Natural killer cell (primary cell): ENCODE measurements around the gene ZFAND3. TPM values are rescaled to one million over a fixed set of nuclear protein-coding genes. Genes with fewer than 3 reads are reported as not detected.
A peak's percentile ranks its signal among the peaks of the same experiment; 100 is the strongest.

Source experiments
- ATAC-seq, 3 donors: fragments of 150-1000 bp in 2 of 3; fragments of 200-7000 bp in 1 of 3; cut with Tn5 transposase; 1 replicate in 1 of 3; 2 replicates in 2 of 3; pipeline ENCODE4 v1.10.0; 2021; ENCODE audit warnings: mild to moderate bottlenecking in 2 of 3, moderate library complexity in 2 of 3
- DNase-seq, 2 donors: peaks; one replicate each; pipeline versions ENCODE4 v3.0.0 to v3.0.0-alpha.2; 2013 to 2021; ENCODE audit warnings: mixed read lengths in 1 of 2
- H3K27ac ChIP-seq: one replicate; pipeline ENCODE4 v1.5.1; 2013; ENCODE audit warnings: mild to moderate bottlenecking, low read length
- H3K27me3 ChIP-seq: one replicate; pipeline ENCODE4 v1.6.1; 2013; ENCODE audit warnings: low read length; ENCODE audit not compliant: control insufficient read depth, insufficient read depth
- H3K36me3 ChIP-seq: one replicate; pipeline ENCODE4 v1.6.1; 2013; ENCODE audit warnings: low read length; ENCODE audit not compliant: control insufficient read depth, insufficient read depth
- H3K4me1 ChIP-seq: one replicate; pipeline ENCODE4 v1.6.1; 2013; ENCODE audit warnings: low read length; ENCODE audit not compliant: control insufficient read depth, insufficient read depth
- H3K4me3 ChIP-seq: one replicate; pipeline ENCODE4 v1.5.1; 2013; ENCODE audit warnings: low read length
- H3K9me3 ChIP-seq: one replicate; pipeline ENCODE4 v1.6.1; 2013; ENCODE audit warnings: low read length; ENCODE audit not compliant: control insufficient read depth, insufficient read depth
- H3K27ac Mint-ChIP-seq, 2 donors: one replicate each; pipeline ENCODE4 v1.8.0; 2022; ENCODE audit warnings: mild to moderate bottlenecking in 2 of 2, mixed read lengths in 2 of 2, moderate library complexity in 1 of 2
- H3K27me3 Mint-ChIP-seq, 2 donors: one replicate each; pipeline ENCODE4 v1.8.0; 2022; ENCODE audit warnings: low read depth in 2 of 2, mixed read lengths in 2 of 2
- H3K36me3 Mint-ChIP-seq: one replicate; pipeline ENCODE4 v1.8.0; 2022; ENCODE audit warnings: mixed read lengths
- H3K4me1 Mint-ChIP-seq, 2 donors: one replicate each; pipeline ENCODE4 v1.8.0; 2022; ENCODE audit warnings: mixed read lengths in 2 of 2
- H3K4me3 Mint-ChIP-seq: one replicate; pipeline ENCODE4 v1.8.0; 2022; ENCODE audit warnings: mild to moderate bottlenecking, moderate library complexity, mixed read lengths
- H3K9me3 Mint-ChIP-seq, 2 donors: one replicate each; pipeline ENCODE4 v1.8.0; 2022; ENCODE audit warnings: mixed read lengths in 2 of 2
- CTCF ChIP-seq: fragments of 200-600 bp; IDR thresholded peaks from one replicate; pipeline ENCODE4 v1.8.0; 2022; ENCODE audit warnings: antibody characterized with exemption
- WGBS: methylation state at CpG from one replicate; pipeline ENCODE4 v1.1.7; 2013; ENCODE audit warnings: missing lambda C conversion rate; ENCODE audit not compliant: insufficient coverage; 5-methylcytosine and 5-hydroxymethylcytosine counted together
- intact Hi-C: fragments of 100-400 bp; cut with micrococcal nuclease; formaldehyde crosslinking; loops from one replicate; pipeline ENCODE4 v1.14.2; 2022
- total RNA-seq, 4 donors: library from RNA; stranded (reverse); fragments of 120-200 nt in 1 of 4; gene quantifications; one replicate each; pipeline versions ENCODE4 v1.2.3 to v1.2.4, GENCODE V29; 2013 to 2022

ZFAND3 gene
- total RNA-seq, 3 donors from 2014 or later (not counting 1 experiment from before 2014, with no cell fraction given), result 87.7 to 97.4 (median 90.1) TPM

DNA sequence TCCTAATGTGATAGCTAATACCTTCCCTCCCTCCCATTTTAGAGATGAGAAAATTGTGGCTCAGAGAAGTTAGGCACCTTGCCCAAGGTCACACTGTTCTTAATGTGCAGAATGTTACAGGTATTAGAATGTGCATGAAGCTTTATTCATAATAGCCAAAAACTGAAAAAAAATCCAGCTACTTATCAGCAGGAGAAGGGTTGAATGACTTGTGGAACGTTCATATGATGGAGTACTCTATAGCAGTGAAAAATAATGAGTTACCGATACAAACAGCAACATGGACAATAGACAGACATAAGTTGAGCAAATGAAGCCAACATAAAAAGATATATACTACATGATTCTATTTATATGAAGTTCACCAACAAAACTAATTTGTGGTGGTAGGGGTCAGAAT, 37.7 kb upstream of the ZFAND3 start:
- Mint-ChIP-seq H3K9me3 (no peaks in the 10 kb centered on the region), H3K36me3 (no peaks in the 10 kb centered on the region), H3K4me3 (no peak overlapping the region), H3K27me3 (peaks cover 31 to 34% of the 10 kb centered on the region in 2 donors), H3K4me1 (peaks cover 19 to 25% of the 10 kb centered on the region in 2 donors), H3K27ac (no peak overlapping the region)
- ATAC-seq, result no peak
- Histone ChIP-seq H3K4me1 (peaks cover 18% of the 10 kb centered on the region), H3K4me3 (no peak overlapping the region), H3K27ac (no peak overlapping the region), H3K36me3 (no peaks in the 10 kb centered on the region), H3K27me3 (peaks cover 15% of the 10 kb centered on the region), H3K9me3 (no peaks in the 10 kb centered on the region)
- WGBS, result 83% methylated on average over 1 of the region's 2 CpGs
- TF ChIP-seq CTCF, result no peak
- intact Hi-C loops, result no loop called here
- DNase-seq, result no peak

DNA sequence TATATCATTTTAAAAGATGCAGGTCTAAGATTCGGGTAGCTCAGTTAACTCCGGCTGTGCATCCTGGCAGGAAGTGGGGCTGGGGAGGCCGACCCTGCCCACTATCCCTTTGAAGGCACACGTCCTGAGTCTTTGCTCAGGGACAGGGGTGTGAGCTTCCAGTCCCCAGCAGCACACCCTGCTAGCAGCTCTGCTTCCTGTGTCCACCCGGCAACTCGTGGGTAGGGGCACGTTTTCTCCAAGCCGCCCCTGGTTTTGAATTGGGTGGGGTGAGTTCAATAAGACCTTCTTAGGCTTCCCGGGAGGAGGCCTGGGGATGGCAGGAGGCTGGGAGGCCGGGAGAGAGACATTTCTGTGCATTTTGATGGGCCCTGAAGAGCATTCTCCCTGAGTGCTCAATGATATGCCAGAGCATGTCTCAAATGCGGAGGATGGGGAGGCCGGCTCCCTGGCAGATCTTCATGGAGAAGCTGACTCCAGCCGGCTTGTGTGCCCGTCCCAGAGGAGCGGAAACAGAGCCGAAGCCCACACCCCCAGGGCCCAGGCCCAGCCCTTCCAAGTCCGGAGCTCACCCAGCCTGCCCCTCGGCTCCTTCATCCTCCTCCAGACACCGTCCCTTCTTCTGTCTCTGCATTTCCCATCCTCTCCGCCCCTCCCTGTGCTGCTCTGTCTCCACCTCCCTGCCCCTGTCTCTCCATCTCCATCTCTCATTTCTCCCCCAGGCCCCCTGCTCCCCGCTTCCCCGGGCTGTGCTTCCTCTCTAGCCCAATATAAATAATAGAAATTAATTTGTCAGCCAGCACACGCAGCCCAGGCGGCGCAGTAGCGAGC, 36.3 kb upstream of the ZFAND3 start:
- peak; percentile 25 to 47 (median 40) for ATAC-seq
- WGBS, result 17% methylated on average over 24 of the region's 26 CpGs
- H3K4me3 ChIP-seq, result peak overlapping the region; percentile 27

DNA sequence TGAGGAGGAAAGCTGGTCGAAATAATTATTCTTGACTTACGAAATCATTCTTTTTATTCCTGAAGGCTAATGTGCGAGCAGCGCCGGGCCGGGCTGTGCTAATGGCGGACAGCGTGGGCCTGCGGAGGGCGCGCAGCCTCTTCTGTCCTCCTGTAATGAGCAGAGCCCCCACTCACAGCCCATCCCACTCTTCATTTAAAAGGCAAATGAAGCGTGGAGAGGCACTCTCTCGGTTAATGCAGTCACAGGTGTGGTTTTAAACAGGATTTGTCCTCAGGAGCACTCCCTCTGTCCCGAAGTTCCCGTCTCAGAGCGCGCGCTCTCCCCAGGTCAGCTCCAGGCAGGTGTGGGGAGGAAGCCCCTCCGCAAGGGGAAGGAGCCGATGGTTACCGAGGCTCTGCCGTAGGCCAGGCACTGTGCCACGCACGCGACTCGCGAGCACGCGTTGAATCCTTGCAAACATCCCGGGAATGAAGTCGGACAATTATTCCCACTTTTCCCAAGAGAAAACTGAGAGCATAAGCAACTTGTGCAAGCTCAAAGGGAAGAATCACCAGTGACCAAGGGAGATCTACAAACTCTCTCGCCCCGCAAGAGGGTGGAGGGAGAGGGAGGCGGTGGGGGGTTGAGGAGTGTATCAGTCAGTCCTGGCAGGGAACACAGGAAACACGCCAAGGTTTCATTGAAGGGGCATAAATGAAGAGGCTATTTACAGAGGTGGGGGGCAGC, 35.5 kb upstream of the ZFAND3 start:
- no peak for TF ChIP-seq CTCF
- WGBS, result 4% methylated on average over 35 of the region's 35 CpGs

More for the DNA sequence above, 36.3 kb upstream of the ZFAND3 start:
- H3K27ac Mint-ChIP-seq, result no peak overlapping the region
- Histone ChIP-seq H3K9me3 (no peaks in the 10 kb centered on the region), H3K4me1 (peaks cover 18% of the 10 kb centered on the region), H3K36me3 (no peaks in the 10 kb centered on the region), H3K27me3 (peaks cover 15% of the 10 kb centered on the region), H3K27ac (no peak overlapping the region)
- no peak for TF ChIP-seq CTCF
- H3K27me3 Mint-ChIP-seq, result peaks cover 31 to 37% of the 10 kb centered on the region in 2 donors
- intact Hi-C loops, result no loop called here
- peaks cover 19 to 25% of the 10 kb centered on the region in 2 donors for H3K4me1 Mint-ChIP-seq
- no peaks in the 10 kb centered on the region for H3K9me3 Mint-ChIP-seq
- peak overlapping the region; percentile 82 for H3K4me3 Mint-ChIP-seq
- DNase-seq, result peak in 1 of 2 donors; percentile 16
- no peaks in the 10 kb centered on the region for H3K36me3 Mint-ChIP-seq

More for the DNA sequence above, 35.5 kb upstream of the ZFAND3 start:
- H3K4me3 ChIP-seq, result peak overlapping the region; percentile 27
- Mint-ChIP-seq H3K4me3 (peak overlapping the region; percentile 82), H3K27ac (no peak overlapping the region), H3K4me1 (peaks cover 19 to 25% of the 10 kb centered on the region in 2 donors), H3K36me3 (no peaks in the 10 kb centered on the region), H3K27me3 (peaks cover 31 to 37% of the 10 kb centered on the region in 2 donors), H3K9me3 (no peaks in the 10 kb centered on the region)
- intact Hi-C loops, result no loop called here
- H3K4me1 ChIP-seq, result peaks cover 18% of the 10 kb centered on the region
- no peaks in the 10 kb centered on the region for H3K9me3 ChIP-seq
- peak in 1 of 2 donors; percentile 34 for DNase-seq
- H3K27ac ChIP-seq, result no peak overlapping the region
- no peaks in the 10 kb centered on the region for H3K36me3 ChIP-seq
- ATAC-seq, result peak; percentile 61 to 77 (median 77)
- peaks cover 15% of the 10 kb centered on the region for H3K27me3 ChIP-seq
